ENCODE results near the gene PHF20. TPM values are rescaled to one million over a fixed set of nuclear protein-coding genes. Genes with fewer than 3 reads are reported as not detected.

PHF20 gene
- total RNA-seq, 1 donor from 2014 or later, result 40.1 TPM

GRCh38 chr20:35729283-35729807 is 42.5 kb upstream of the PHF20 start:
- FAIRE-seq, result no peak
- H3K27ac Mint-ChIP-seq (ENCODE audit: unreplicated experiment), result no peak overlapping the region
- H3K36me3 Mint-ChIP-seq (ENCODE audit: low read depth, unreplicated experiment), result peaks cover 14% of the 10 kb centered on the region

GRCh38 chr20:35729836-35730582 is 41.8 kb upstream of the PHF20 start:
- H3K79me2 ChIP-seq (ENCODE audit: insufficient read depth, low read length), result peaks cover 97% of the 10 kb centered on the region
- Mint-ChIP-seq H3K36me3 (ENCODE audit: low read depth, unreplicated experiment) (peaks cover 17% of the 10 kb centered on the region), H3K4me3 (ENCODE audit: unreplicated experiment) (peak overlapping the region; percentile 57), H3K27me3 (ENCODE audit: low read depth, unreplicated experiment) (no peaks in the 10 kb centered on the region), H3K9me3 (ENCODE audit: unreplicated experiment) (no peaks in the 10 kb centered on the region), H3K27ac (ENCODE audit: unreplicated experiment) (peak overlapping the region; percentile 12), H3K4me1 (ENCODE audit: low read depth, unreplicated experiment) (peaks cover 18% of the 10 kb centered on the region)
- no peaks in the 10 kb centered on the region for H3K9me3 ChIP-seq (ENCODE audit: insufficient read depth, low read depth, low read length)
- no peak overlapping the region for H3K4me3 ChIP-seq (ENCODE audit: insufficient read depth, low read depth, low read length)
- no peak for DNase-seq (ENCODE audit: low read depth)
- TF ChIP-seq, protein P1, sequence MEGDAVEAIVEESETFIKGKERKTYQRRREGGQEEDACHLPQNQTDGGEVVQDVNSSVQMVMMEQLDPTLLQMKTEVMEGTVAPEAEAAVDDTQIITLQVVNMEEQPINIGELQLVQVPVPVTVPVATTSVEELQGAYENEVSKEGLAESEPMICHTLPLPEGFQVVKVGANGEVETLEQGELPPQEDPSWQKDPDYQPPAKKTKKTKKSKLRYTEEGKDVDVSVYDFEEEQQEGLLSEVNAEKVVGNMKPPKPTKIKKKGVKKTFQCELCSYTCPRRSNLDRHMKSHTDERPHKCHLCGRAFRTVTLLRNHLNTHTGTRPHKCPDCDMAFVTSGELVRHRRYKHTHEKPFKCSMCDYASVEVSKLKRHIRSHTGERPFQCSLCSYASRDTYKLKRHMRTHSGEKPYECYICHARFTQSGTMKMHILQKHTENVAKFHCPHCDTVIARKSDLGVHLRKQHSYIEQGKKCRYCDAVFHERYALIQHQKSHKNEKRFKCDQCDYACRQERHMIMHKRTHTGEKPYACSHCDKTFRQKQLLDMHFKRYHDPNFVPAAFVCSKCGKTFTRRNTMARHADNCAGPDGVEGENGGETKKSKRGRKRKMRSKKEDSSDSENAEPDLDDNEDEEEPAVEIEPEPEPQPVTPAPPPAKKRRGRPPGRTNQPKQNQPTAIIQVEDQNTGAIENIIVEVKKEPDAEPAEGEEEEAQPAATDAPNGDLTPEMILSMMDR (IDR thresholded peaks at IDR 0.05; ENCODE audit: insufficient read depth, low read depth, low read length), result no peak
- no peak for TF ChIP-seq EZH2 (IDR thresholded peaks at IDR 0.05; ENCODE audit: insufficient read depth, low read length)
- no peaks in the 10 kb centered on the region for H3K27me3 ChIP-seq (ENCODE audit: insufficient read depth, low read length)
- peaks cover 96% of the 10 kb centered on the region for H4K20me1 ChIP-seq (ENCODE audit: insufficient read depth, low read length)
- H3K4me2 ChIP-seq (ENCODE audit: low read length), result no peak overlapping the region
- H3K9ac ChIP-seq (ENCODE audit: low read length), result no peak overlapping the region
- no peak overlapping the region for H2AFZ ChIP-seq (ENCODE audit: low read depth, low read length)
- peaks cover 3% of the 10 kb centered on the region for H3K4me1 ChIP-seq (ENCODE audit: insufficient read depth, low read length)
- FAIRE-seq, result no peak
- H3K36me3 ChIP-seq (ENCODE audit: insufficient read depth, low read length), result peaks cover 92% of the 10 kb centered on the region
- no peak overlapping the region for H3K27ac ChIP-seq (ENCODE audit: low read depth, low read length)

More at GRCh38 chr20:35729283-35729807, 42.5 kb upstream of the PHF20 start:
- no peak overlapping the region for H2AFZ ChIP-seq (ENCODE audit: low read depth, low read length)
- TF ChIP-seq, protein P1 (IDR thresholded peaks at IDR 0.05; ENCODE audit: insufficient read depth, low read depth, low read length), result no peak
- TF ChIP-seq EZH2 (IDR thresholded peaks at IDR 0.05; ENCODE audit: insufficient read depth, low read length), result no peak
- H3K4me2 ChIP-seq (ENCODE audit: low read length), result no peak overlapping the region
- no peaks in the 10 kb centered on the region for H3K27me3 ChIP-seq (ENCODE audit: insufficient read depth, low read length)
- no peak overlapping the region for H3K4me3 Mint-ChIP-seq (ENCODE audit: unreplicated experiment)
- DNase-seq (ENCODE audit: low read depth), result no peak
- H3K27me3 Mint-ChIP-seq (ENCODE audit: low read depth, unreplicated experiment), result no peaks in the 10 kb centered on the region
- no peak overlapping the region for H3K9ac ChIP-seq (ENCODE audit: low read length)
- no peak overlapping the region for H3K27ac ChIP-seq (ENCODE audit: low read depth, low read length)
- no peak overlapping the region for H3K4me3 ChIP-seq (ENCODE audit: insufficient read depth, low read depth, low read length)
- peaks cover 16% of the 10 kb centered on the region for H3K4me1 Mint-ChIP-seq (ENCODE audit: low read depth, unreplicated experiment)
- peaks cover 95% of the 10 kb centered on the region for H4K20me1 ChIP-seq (ENCODE audit: insufficient read depth, low read length)
- peaks cover 97% of the 10 kb centered on the region for H3K79me2 ChIP-seq (ENCODE audit: insufficient read depth, low read length)
- H3K9me3 ChIP-seq (ENCODE audit: insufficient read depth, low read depth, low read length), result no peaks in the 10 kb centered on the region
- peaks cover 92% of the 10 kb centered on the region for H3K36me3 ChIP-seq (ENCODE audit: insufficient read depth, low read length)
- no peaks in the 10 kb centered on the region for H3K9me3 Mint-ChIP-seq (ENCODE audit: unreplicated experiment)
- H3K4me1 ChIP-seq (ENCODE audit: insufficient read depth, low read length), result peaks cover under 1% of the 10 kb centered on the region

Measured in astrocyte (in vitro differentiated cells and primary cell).